ENCODE data around the gene TRIO. TPM values are rescaled to one million over a fixed set of nuclear protein-coding genes. Genes with fewer than 3 reads are reported as not detected.

The TRIO gene
- total RNA-seq, 1 experiment from 2014 or later = 99.8 TPM

DNA sequence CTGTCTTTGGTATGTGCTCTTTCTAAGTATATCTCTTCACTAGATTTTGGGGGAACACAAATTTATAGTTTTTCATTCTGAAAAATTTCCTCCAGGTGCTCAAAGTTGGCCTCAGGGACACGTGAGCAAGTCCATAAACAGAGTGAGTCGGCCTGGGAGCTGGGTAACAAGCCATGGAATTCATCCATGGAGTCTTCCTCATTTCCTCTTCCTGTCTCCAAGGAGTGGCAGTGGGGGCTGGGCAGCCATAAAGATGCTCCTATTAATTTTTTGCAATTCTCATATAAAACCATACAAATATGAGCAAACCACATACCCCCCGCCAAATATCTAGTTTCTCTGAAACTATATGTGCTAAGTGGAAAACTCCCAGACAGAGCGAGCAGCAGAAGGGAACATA is 301.9 kb downstream of the TRIO start:
- intact Hi-C loops (cut with micrococcal nuclease; ENCODE audit: unreplicated experiment) = no loop called here
- H3K27me3 ChIP-seq (replicated peaks; ENCODE audit: insufficient read depth, low read depth, low read length, poor library complexity) = no peaks in the 10 kb centered on the region
- H3K27ac ChIP-seq (ENCODE audit: low read depth, low read length, poor library complexity, severe bottlenecking) = peak overlapping the region; percentile 43
- DNase-seq (ENCODE audit: low spot score) = no peak
- H3K4me1 ChIP-seq (ENCODE audit: insufficient read depth, low read length, poor library complexity, severe bottlenecking) = peaks cover 85% of the 10 kb centered on the region
- TF ChIP-seq CTCF (conservative IDR thresholded peaks at IDR 0.05; ENCODE audit: low read depth, low read length) (no peak), EZH2 (IDR thresholded peaks at IDR 0.05; ENCODE audit: borderline replicate concordance, low read depth, low read length, poor library complexity, severe bottlenecking) (no peak)
- CTCF ChIA-PET = no interaction called here
- H3K4me3 ChIP-seq (ENCODE audit: low read depth, low read length, poor library complexity, severe bottlenecking) = no peak overlapping the region
- H3K9me3 ChIP-seq (ENCODE audit: low read depth, low read length, poor library complexity, severe bottlenecking) = no peaks in the 10 kb centered on the region
- BruUV-seq (replicated peaks) = no TSS peak
- POLR2A ChIA-PET (ENCODE audit: low non-redundant PET) = no interaction called here
- H3K36me3 ChIP-seq (ENCODE audit: insufficient read depth, low read length, poor library complexity, severe bottlenecking) = no peaks in the 10 kb centered on the region

DNA sequence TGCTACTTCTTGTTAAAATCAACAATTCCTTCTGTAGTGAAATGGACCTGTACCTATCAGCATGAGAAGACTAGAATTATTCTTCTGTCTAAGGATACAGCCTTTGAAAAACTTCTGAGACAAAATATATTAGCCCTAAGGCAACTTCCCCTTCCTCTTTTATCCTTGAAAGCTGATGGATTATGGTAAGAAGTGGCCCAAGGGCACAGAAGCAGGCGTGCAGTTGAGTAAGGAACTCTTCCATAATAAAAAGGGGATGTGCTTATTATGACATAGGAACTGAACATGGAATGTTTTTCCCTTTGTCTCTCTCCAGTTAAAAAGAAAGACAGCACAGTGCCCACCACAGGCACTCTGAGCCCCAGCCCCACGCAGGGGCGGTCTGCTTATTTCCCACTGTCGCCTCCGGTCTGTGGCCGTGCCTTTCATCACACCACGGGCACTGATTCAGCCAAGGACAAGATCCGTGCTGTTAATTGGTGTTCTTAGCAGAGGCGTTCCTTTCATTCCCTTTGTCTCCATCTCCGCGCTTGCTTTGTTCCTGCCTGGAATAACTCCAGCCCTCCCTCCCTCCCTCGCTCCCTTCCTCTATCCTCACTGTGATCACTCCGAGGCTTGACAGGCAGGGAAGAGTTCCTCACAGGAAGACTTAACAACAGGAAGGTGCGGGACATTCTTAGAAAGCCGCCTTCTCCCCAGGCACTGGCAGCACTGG is 302.6 kb downstream of the TRIO start:
- TF ChIP-seq EZH2 (IDR thresholded peaks at IDR 0.05; ENCODE audit: borderline replicate concordance, low read depth, low read length, poor library complexity, severe bottlenecking) = no peak
- no peak for TF ChIP-seq CTCF (conservative IDR thresholded peaks at IDR 0.05; ENCODE audit: low read depth, low read length)
- Histone ChIP-seq H3K4me1 (ENCODE audit: insufficient read depth, low read length, poor library complexity, severe bottlenecking) (peaks cover 85% of the 10 kb centered on the region), H3K9me3 (ENCODE audit: low read depth, low read length, poor library complexity, severe bottlenecking) (no peaks in the 10 kb centered on the region), H3K27ac (ENCODE audit: low read depth, low read length, poor library complexity, severe bottlenecking) (peak overlapping the region; percentile 43), H3K4me3 (ENCODE audit: low read depth, low read length, poor library complexity, severe bottlenecking) (peak overlapping the region; percentile 3), H3K36me3 (ENCODE audit: insufficient read depth, low read length, poor library complexity, severe bottlenecking) (no peaks in the 10 kb centered on the region), H3K27me3 (replicated peaks; ENCODE audit: insufficient read depth, low read depth, low read length, poor library complexity) (no peaks in the 10 kb centered on the region)
- BruUV-seq (replicated peaks) = no TSS peak
- DNase-seq (ENCODE audit: low spot score) = peak; percentile 73
- ChIA-PET POLR2A (ENCODE audit: low non-redundant PET) (no interaction called here), CTCF (no interaction called here)
- intact Hi-C loops (cut with micrococcal nuclease; ENCODE audit: unreplicated experiment) = no loop called here

- peak overlapping the region; percentile 70 for H3K27ac ChIP-seq (ENCODE audit: low read depth, low read length, poor library complexity, severe bottlenecking)
- no TSS peak for BruUV-seq (replicated peaks)
- POLR2A ChIA-PET (ENCODE audit: low non-redundant PET) = no interaction called here
- CTCF ChIA-PET = no interaction called here
- H3K4me1 ChIP-seq (ENCODE audit: insufficient read depth, low read length, poor library complexity, severe bottlenecking) = peaks cover 98% of the 10 kb centered on the region
- intact Hi-C loops (cut with micrococcal nuclease; ENCODE audit: unreplicated experiment) = no loop called here
- no peaks in the 10 kb centered on the region for H3K9me3 ChIP-seq (ENCODE audit: low read depth, low read length, poor library complexity, severe bottlenecking)
- TF ChIP-seq CTCF (conservative IDR thresholded peaks at IDR 0.05; ENCODE audit: low read depth, low read length) (no peak), EZH2 (IDR thresholded peaks at IDR 0.05; ENCODE audit: borderline replicate concordance, low read depth, low read length, poor library complexity, severe bottlenecking) (no peak)
- no peaks in the 10 kb centered on the region for H3K36me3 ChIP-seq (ENCODE audit: insufficient read depth, low read length, poor library complexity, severe bottlenecking)
- DNase-seq (ENCODE audit: low spot score) = peak; percentile 63
- H3K27me3 ChIP-seq (replicated peaks; ENCODE audit: insufficient read depth, low read depth, low read length, poor library complexity) = no peaks in the 10 kb centered on the region
- no peak overlapping the region for H3K4me3 ChIP-seq (ENCODE audit: low read depth, low read length, poor library complexity, severe bottlenecking)
Measured at GRCh38 chr5:14447958-14448911, 305.1 kb downstream of the TRIO start.

All from A673 (cell line).